KBM-7 (cell line): ENCODE data around the gene OBP2B.
"Not testable (repeated sequence)": the region's sequence is repeated elsewhere in the genome, so short reads cannot be mapped to it uniquely, and the experiment has no call there.

Experiments
- DNase-seq: peaks from one replicate; pipeline ENCODE4 v3.0.0-alpha.2; 2015
- in situ Hi-C: fragments of 300-500 bp; cut with MboI; formaldehyde crosslinking; loops from 2 replicates; pipeline ENCODE4 v1.14.3; 2020; ENCODE audit warnings: low sequenced_read_pairs, low pct_unique_long_range_greater_than_20kb, mixed read lengths

The OBP2B gene, protein sequence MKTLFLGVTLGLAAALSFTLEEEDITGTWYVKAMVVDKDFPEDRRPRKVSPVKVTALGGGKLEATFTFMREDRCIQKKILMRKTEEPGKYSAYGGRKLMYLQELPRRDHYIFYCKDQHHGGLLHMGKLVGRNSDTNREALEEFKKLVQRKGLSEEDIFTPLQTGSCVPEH

DNA sequence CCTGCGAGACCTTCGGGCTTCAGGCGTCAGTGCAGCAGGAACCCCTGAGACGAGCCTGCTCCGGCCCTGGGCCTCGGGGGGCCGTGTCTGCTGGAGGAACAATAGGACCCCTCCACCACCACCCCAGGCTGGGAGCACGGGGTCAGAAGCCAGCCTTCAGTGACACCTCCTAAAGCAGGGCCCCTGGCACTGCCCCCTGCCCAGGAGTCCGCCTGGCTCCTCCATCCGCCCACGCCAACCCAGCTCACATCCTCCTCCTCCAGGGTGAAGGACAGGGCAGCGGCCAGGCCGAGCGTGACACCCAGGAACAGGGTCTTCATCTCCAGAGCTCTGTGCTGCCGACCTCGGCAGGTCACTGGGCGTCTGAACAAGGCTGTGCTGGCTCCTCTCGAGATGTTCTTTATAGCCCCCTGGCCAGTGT, at the start of gene OBP2B:
Gene OBP2B (minus strand): TSS at position 371 of the 421 bp plus-strand sequence. CDS start 51 bp downstream, at position 320.
- in situ Hi-C loops, DNase-seq: not testable (repeated sequence)

DNA sequence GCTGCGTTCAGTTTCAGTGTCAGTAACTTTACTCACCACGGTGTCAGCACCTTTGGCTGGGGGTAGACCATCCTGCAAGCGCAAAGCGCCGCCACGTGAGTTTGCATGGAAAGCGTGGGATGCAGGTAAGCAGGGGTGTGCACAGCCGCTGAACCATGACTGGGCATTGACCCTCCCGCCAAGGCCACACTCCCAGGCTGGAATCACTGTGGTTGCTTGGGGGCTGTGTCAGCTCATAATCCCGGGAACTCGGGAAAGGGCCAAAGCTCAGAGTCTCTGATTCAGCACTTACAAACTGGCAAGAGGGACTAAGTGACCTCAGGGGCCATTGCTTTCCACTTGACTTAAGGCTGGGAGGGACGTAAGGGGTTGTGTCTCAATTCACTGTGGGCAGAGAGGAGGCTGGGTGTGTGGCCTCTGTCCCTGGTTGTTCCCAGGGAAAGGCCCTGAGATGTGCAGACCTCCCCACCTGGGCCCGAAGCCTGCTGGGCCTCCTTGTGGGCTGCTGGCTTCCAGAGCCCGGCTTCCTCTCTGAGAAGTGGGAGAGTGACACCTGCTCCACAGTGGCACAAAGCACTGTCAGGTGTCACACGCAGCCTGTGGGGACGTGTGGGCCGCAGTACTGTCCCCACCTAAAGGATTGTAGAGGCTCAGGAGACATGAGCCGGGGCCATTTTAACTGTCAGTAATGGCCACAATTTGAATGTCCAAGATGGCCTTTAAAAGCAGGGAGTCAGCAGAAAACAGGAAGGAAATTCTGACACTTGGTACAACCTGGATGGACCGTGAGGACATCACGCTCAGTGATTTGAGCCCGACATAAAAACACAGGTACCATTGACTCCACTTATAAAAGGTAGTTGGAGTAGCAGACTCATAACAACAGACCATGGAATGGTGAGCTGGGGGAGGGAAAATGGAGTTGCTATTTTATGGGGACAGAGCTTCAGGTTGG, 49.3 kb upstream of the OBP2B start:
- in situ Hi-C loops = no loop called here
- DNase-seq = no peak

DNA sequence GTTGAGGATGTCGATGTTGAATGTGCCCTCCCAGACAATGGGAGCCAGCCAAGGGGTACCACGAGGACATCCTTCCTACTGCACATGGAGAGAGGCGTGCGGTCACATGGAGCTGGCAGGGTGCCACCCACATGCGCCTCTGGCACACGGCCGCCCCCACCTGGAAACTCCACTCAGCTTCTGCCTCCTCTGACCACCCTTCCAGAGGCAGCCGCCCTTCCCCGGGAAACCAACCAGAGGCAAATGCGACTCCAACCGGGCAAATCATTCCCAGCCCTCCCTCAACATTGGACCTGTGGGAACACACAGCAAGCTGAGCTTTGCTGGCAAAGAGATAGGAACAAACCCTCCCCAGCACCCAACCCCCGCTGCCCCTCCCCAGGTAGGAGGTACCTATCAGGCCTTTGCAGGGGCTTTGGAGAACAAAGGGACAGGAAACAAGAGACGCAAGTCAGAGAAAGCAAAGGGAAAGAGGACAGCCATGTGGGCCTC, 48.5 kb upstream of the OBP2B start:
- DNase-seq = peak; percentile 25
- in situ Hi-C loops = no loop called here

DNA sequence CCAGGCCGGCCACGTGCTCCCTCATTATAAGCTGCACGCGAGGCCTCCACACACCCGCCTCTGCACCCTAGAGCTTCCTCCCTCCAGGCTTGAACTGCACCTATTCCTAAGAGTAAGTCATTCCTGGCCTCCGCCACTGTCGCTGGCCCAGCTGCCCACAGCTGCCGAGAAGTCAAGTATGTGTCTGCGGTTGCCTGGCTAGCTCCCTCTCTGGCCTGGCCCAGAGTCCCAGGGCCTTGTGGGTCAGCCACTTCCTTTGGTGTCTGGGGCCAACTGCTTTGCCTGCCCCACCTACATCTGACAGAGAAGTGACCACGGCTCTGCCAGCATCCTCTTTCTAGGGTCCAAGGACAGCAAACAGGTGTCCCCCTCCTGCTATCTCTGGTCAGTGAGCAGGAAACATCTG, 47.6 kb upstream of the OBP2B start:
- in situ Hi-C loops = no loop called here
- no peak for DNase-seq

DNA sequence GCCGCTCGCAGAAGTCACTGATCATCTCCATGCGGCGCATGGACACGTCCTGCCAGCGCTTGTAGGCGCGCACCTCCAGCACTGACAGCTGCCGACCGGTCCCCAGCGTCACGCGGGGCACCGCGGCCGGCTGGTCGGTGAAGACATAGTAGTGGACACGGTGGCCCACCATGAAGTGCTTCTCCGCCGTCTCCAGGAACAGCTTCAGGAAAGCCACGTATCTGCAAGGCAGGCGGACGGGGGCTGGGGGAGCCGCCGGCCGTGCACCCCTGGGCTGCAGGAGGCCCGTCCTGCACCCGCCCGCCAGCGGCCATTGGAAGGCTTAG, 47.0 kb upstream of the OBP2B start:
- in situ Hi-C loops = no loop called here
- DNase-seq = no peak

DNA sequence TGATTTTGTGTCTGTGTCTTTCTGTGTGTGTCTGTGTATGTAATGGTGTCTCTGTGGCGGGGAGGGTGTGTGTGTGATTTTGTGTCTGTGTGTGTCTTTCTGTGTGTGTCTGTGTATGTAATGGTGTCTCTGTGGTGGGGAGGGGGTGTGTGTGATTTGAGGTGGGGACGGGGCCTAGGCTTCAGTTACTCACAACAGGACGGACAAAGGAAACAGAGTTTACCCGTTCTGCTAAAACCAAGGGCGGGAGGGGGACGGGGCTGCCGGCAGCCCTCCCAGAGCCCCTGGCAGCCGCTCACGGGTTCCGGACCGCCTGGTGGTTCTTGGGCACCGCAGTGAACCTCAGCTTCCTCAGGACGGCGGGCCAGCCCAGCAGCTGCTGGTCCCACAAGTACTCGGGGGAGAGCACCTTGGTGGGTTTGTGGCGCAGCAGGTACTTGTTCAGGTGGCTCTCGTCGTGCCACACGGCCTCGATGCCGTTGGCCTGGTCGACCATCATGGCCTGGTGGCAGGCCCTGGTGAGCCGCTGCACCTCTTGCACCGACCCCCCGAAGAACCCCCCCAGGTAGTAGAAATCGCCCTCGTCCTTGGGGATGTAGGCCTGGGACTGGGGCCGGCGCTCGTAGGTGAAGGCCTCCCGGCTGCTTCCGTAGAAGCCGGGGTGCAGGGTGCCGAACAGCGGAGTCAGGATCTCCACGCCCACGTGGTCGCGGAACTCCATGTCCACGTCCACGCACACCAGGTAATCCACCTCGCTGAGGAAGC, 46.5 kb upstream of the OBP2B start:
- in situ Hi-C loops = no loop called here
- DNase-seq = no peak

DNA sequence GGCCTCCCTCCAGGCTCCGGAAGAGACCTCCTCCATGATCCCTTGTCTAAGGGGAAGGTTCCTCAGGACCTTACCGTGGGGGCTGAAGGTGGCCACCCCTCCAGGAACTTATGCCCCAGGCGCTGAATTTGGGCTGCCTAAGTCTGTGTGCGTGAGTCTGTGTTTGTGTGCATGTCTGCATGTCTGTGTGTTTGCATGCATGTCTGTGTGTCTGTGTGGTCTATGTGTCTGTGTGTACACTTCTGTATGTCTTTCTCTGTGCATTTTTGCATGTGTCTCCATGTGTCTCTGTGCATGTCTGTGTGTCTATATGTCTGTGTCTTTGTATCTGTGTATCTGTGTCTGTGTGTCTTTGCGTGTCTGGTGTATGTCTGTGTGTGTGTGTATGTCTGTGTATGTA, 45.4 kb upstream of the OBP2B start:
- in situ Hi-C loops = no loop called here
- no peak for DNase-seq

DNA sequence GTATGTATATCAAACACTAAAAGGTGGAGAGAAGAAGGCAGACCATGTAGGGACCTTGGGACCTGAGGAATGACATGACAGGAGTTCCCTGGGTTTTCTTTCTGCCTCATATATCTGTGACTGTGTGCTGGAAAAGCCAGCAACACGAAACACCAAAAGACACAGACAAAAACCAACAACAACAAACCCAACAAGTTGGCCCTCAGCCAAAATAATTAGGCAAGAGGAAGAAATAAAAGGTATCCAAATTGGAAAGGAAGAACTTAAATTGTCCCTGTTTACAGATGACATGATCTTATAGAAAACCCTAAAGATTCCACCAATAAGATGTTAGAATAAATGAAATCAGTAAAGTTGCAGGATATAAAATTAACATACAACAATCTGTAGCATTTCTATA, 44.2 kb upstream of the OBP2B start:
- in situ Hi-C loops = no loop called here
- DNase-seq = no peak

DNA sequence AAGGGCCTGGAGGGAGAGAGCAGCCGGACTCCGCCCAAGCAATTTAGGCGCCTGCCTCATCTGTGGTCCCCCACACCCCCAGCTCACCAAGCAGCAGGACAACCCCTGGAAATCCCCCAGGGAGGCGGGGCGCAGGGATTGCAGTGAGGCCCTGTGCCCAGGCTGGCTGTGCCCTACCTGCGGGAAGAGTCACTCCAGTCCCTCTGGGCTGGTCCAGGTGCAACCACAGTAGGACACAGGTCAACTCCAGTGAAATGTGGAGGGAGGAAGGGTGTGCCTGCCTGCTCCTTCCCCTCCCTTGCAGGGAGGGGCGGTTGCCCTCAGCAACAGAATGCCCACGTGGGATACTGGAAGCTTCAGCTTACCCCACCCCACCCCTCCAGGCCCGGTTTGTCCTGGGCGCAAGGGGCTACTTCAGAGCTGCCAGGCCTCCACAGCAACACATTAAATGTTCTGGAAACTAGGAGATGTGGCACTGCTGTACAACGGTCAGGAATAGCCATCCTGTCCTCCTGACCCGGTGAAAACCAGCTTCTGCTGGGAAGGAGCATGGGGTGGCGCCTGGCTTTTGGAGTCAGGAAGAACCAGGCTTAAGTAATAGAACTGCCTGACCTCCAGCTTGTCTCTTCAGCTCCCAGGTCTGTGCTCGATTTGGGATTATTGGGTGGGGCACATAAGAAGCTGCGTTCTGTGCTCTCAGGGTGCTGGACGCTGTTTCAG, 43.4 kb upstream of the OBP2B start:
- no peak for DNase-seq
- in situ Hi-C loops = no loop called here

DNA sequence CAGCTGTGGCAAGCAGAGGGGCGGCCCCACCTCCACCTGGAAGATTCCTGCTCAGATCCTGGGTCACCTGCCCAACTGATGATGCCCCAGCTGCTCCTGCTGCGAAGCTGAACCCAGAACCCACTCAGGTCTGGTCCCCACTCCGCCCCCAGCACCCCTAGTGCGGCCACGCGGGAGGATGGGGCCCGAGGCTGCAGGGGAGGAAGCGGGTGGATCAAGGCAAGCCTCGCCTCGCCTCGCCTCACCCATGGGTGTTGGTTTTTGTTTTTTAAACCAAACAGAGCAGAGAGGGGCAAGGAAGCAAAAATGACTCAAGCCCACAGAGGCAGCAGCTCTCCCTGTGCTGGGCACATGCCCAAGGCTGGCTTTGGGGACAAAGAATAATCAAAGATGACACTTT, 42.7 kb upstream of the OBP2B start:
- DNase-seq = no peak
- in situ Hi-C loops = no loop called here

DNA sequence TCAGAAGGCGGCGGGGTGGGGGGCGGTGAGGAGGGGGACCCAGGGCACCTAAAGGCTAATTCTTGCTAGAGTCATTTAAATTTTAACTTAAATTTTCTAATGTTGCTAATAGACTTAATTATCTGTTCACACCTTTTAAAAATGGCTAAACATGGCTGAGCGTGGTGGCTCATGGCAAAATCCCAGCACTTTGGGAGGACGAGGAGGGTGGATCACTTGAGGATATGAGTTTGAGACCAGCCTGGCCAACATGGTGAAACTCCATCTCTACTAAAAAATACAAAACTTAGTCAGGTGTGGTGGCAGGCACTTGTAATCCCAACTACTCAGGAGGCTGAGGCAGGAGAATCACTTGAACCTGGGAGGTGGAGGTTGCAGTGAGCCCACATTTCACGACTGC, 42.2 kb upstream of the OBP2B start:
- in situ Hi-C loops, DNase-seq: not testable (repeated sequence)

DNA sequence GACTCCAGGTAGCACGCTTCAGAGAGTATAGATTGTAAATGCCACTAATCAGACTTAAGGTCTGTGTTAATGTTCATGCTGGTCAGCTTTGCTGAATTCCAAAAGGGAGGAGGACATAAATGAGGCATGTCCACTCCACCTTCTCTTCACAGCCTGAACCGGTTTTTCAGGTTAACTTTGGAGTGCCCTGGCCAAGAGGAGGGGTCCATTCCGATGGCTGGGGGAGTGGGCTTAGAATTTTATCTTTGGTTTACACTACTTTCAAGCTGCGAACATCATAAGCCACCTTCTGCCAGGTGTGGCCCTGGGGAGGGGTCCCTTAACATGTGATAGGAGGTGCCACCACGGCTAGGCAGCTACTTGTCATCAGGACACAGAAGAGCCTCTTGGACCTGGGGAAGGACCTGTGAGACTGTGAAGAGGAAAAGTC, 41.7 kb upstream of the OBP2B start:
- in situ Hi-C loops = no loop called here
- no peak for DNase-seq

DNA sequence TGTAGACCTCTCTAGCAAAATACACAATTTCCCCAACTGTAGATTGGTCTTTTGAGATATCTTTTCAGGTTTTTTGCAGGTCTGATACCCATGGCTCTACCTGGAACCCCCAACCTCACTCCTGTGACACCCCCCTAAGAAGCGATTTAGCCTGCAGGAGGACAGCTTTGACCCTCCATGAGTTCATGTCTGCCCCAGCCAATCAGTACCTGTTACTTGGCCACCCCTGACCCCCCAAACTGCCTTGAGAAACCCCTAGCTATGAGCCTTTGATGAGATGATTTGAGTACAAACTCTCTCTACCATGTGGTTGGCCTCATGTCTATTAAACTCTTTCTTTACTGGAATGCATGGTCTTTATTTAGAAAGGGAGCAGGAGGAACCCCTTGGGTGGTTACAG, 40.3 kb upstream of the OBP2B start:
- in situ Hi-C loops = no loop called here
- no peak for DNase-seq

DNA sequence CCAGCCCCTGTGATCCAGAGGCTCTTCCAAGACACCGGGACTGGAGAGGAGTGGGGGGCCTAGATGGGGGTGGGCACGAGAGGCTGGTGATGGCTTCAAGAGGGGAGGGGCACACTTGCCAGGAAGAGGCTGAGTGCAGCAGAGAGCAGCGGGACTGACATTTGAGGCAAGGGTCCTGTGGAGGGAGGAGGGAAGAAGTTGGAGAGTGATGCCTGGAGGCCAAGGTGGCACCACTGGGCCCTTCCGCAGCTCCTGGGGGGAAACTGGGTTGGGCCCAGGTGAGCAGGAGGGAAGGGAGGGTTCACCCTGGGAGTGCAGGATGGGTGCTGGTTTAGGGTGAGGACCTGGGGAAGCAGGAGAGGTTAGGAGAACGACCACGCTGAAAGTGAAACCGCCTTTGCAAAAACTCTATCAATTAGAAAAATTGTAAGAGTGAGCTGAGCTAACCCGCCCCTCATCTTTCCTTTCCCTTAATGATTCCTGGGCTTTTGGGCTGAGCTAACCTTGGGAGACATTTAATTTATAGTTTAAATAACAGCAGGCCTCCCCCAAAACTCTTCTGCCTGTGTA, 39.8 kb upstream of the OBP2B start:
- in situ Hi-C loops = no loop called here
- no peak for DNase-seq

DNA sequence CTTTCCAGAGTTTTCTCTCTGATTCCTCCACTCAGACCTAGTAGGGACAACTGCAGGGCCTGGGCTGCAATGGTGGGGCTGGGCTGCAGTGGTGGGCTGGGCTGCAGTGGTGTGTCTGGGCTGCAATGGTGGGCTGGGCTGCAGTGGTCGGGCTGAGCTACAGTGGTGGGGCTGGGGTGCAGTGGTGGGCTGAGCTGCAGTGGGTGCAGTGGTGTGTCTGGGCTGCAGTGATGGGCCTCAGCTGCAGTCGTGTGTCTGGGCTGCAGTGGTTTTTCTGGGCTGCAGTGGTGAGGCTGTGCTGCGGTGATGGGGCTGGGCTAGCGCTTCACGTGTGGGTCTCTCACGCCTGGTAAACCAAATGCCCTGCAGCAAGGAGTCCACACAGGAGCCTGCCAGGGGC, 38.6 kb upstream of the OBP2B start:
- no peak for DNase-seq
- in situ Hi-C loops = no loop called here

DNA sequence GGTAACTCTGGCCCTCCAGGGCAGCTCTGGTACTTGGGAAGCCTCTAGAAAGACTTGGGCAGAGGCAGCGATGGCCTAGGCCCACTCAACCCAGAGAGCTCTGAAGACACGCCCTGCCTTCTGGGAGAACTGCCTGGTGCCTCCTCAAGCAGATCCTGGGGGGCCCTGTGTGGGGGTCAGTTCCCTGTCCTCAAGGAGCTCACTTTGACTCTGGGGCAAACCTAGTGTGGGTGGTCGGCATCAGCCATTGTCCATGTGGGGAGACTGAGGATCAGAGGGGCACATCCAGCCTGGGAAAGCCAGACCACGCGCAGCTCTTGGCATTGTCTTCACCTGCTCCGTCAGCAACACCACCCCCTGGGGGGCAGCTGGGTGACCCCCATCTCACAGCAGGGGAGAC, 37.9 kb upstream of the OBP2B start:
- in situ Hi-C loops = no loop called here
- DNase-seq = no peak

DNA sequence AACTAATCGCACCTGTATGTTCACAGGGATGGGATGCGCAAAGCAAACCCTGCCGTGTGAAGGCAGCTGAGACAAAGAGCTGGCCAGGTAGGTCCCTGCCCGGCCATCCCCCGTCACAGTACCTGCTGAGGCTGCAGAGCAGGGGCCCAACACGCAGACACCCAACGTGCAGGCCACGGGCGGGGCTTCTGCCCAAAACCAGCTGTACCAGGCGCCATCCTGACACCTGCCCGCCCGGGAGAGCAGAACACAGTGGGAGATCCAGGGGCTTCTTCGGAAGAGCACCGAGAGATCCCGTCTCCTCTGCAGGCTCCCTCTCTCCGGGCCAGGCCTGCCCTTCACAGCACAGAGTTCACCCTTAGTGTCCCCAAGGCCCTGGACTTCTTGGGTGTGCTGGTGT, 37.5 kb upstream of the OBP2B start:
- DNase-seq = no peak
- in situ Hi-C loops = no loop called here

DNA sequence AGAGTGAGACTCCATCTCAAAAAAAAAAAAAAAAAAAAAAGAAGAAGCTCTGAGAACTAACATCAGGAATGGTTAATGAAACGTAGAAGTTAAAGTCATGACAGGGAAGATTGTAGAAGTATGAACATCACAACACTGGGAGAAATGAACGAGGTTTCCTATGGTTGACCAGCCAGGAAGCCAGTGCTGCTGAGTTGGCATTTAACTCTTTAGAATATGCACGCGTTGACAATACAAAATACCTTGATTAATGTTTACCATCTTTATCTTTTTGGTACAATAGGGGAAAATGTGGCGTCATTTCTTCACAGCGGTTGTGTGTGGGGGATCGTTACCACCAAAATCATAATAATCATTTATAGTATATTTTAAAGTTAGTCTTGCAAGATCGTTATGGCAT, 33.9 kb upstream of the OBP2B start:
- DNase-seq = no peak
- in situ Hi-C loops = no loop called here

DNA sequence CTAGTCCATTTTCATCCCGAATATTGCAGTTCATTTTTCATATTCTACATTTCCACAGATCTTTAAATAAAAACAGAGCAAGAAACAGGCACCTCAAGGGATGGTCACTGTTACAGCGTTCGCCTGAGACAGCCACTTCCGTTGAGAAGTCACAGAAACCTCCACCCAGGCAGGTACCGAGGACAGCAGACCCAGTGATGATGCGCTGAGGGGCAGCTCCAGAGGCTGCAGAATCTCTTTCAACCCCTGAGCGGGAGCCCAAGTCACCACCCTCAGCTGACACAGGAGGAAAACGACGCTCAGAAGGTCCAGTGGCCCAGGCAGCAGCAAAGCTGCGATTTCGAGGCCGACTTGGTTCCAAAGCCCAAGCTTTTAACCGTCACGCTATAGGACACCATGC, 33.2 kb upstream of the OBP2B start:
- no peak for DNase-seq
- in situ Hi-C loops = no loop called here
